CD4-positive, alpha-beta memory T cell (primary cell): ENCODE results near the gene SAPCD2. TPM values are rescaled to one million over a fixed set of nuclear protein-coding genes. Genes with fewer than 3 reads are reported as not detected.

Experiments
- CTCF ChIA-PET: fragments of 350-600 bp; sonication (Branson Sonifier 250); formaldehyde crosslinking; loops from one replicate; lab custom pipeline; 2021; ENCODE audit warnings: inconsistent platforms; ENCODE audit not compliant: partially characterized antibody; lab: Charles Lee
- POLR2A ChIA-PET: fragments of 350-600 bp; sonication (Branson Sonifier 250); formaldehyde crosslinking; loops from one replicate; lab custom pipeline; 2021; ENCODE audit not compliant: partially characterized antibody; lab: Charles Lee
- DNase-seq, 5 donors: peaks; one replicate each; pipeline versions ENCODE4 v3.0.0 to v3.0.0-alpha.2; 2020 to 2022; ENCODE audit warnings: mixed read lengths in 1 of 5
- H3K27ac ChIP-seq: one replicate; pipeline ENCODE4 v1.7.0; 2013; ENCODE audit warnings: low read depth, low read length
- H3K27me3 ChIP-seq: 2 replicates; pipeline ENCODE4 v1.7.0; 2013; ENCODE audit warnings: mild to moderate bottlenecking, low read length, moderate library complexity; ENCODE audit not compliant: insufficient read depth
- H3K36me3 ChIP-seq: 2 replicates; pipeline ENCODE4 v1.7.0; 2013; ENCODE audit warnings: mild to moderate bottlenecking, low read length, moderate library complexity; ENCODE audit not compliant: insufficient read depth
- H3K4me1 ChIP-seq: 2 replicates; pipeline ENCODE4 v1.7.0; 2013; ENCODE audit warnings: mild to moderate bottlenecking, low read length, moderate library complexity; ENCODE audit not compliant: insufficient read depth
- H3K4me3 ChIP-seq, 2 donors: one replicate each; pipeline ENCODE4 v1.7.0; 2013; ENCODE audit warnings: low read length in 2 of 2, mild to moderate bottlenecking in 1 of 2
- H3K9me3 ChIP-seq, 2 donors: one replicate each; pipeline ENCODE4 v1.7.0; 2013; ENCODE audit warnings: low read length in 2 of 2, control low read depth in 1 of 2; ENCODE audit not compliant: control insufficient read depth in 1 of 2
- H3K27ac Mint-ChIP-seq, 7 donors: one replicate each; pipeline ENCODE4 v1.8.0; 2020 to 2021; ENCODE audit warnings: mixed read lengths in 7 of 7, mild to moderate bottlenecking in 6 of 7, inconsistent platforms in 3 of 7, moderate library complexity in 3 of 7
- H3K27me3 Mint-ChIP-seq, 2 donors: one replicate each; pipeline ENCODE4 v1.8.0; 2020 to 2021; ENCODE audit warnings: mixed read lengths in 2 of 2
- H3K36me3 Mint-ChIP-seq, 2 donors: one replicate each; pipeline ENCODE4 v1.8.0; 2020 to 2021; ENCODE audit warnings: mixed read lengths in 2 of 2, inconsistent platforms in 1 of 2, mild to moderate bottlenecking in 1 of 2
- H3K4me1 Mint-ChIP-seq, 4 donors: one replicate each; pipeline ENCODE4 v1.8.0; 2020 to 2021; ENCODE audit warnings: mixed read lengths in 4 of 4, mild to moderate bottlenecking in 1 of 4
- H3K4me3 Mint-ChIP-seq, 8 donors: one replicate each; pipeline ENCODE4 v1.8.0; 2020 to 2021; ENCODE audit warnings: mixed read lengths in 8 of 8, mild to moderate bottlenecking in 7 of 8, moderate library complexity in 6 of 8, inconsistent platforms in 3 of 8
- H3K9me3 Mint-ChIP-seq, 8 donors: one replicate each; pipeline ENCODE4 v1.8.0; 2020 to 2021; ENCODE audit warnings: mixed read lengths in 8 of 8, mild to moderate bottlenecking in 5 of 8, inconsistent platforms in 3 of 8, moderate library complexity in 1 of 8
- intact Hi-C: fragments of 100-400 bp; cut with micrococcal nuclease; formaldehyde crosslinking; loops from one replicate; pipeline ENCODE4 v1.15.1; 2023
- polyA plus RNA-seq, 2 donors: library from polyadenylated mRNA; unstranded; fragments of 300-500 nt; fragmentation: Illumina TruSeq; gene quantifications; one replicate each; pipeline ENCODE4 v1.2.3, GENCODE V29; 2021
- total RNA-seq, 2 experiments: library from RNA; stranded (reverse); gene quantifications; one replicate each; pipeline ENCODE4 v1.2.3, GENCODE V29; 2021

SAPCD2 gene
- total and polyA plus RNA-seq, 4 experiments from 2014 or later = 0.09 to 0.15 (median 0.11) TPM

DNA sequence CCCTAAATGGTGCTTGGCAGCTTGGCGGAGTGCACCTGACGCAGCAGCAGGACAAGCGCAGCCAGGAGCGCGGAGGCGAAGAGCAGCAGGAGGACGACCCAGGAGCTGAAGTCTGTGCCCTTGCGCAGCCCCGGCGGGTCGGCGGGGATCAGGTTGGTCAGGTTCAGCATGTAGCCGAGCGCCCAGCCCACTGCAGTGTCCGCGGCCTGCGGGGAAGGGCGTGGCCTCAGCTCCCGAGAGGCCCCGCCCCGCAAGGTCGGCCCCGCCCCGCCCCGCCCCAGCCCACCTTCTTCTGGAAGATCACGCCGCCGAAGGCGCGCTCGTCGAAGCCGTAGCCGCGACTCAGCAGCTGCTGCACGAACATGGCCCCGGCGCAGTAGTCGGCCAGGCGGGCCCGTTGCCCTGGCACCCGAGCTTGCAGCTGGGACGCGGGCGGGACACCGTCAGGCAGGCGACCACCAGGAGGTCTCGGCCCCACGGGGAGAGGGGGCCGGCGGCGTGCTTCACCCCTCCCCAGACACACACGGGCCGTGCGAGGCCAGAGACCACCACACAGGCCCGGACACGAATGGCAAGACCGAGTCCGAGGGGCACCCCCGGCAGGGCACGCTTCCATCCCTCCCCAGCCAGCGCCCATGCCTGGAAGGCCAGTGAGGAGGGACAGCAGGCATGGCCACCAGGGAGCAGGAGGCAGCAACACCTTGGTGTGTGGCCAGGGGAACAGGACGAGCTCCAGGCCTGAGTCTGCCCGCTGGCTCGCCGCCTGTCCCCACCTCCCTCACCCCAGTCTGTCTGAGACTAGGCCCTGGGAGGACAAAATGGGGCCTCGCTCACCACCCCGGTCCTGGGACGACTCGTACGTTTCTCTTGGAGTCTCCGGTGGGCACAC is 21.5 kb downstream of the SAPCD2 start:
- Histone ChIP-seq H3K36me3 (no peaks in the 10 kb centered on the region), H3K4me1 (peaks cover 41% of the 10 kb centered on the region), H3K27me3 (peaks cover 51% of the 10 kb centered on the region), H3K4me3 (no peak overlapping the region), H3K9me3 (no peaks in the 10 kb centered on the region), H3K27ac (no peak overlapping the region)
- intact Hi-C loops = no loop called here
- ChIA-PET CTCF (interaction anchor here (2.7 kb wide), 1 partner anchor 18 kb away, joined by 58 read pairs; no protein-coding TSS in a partner anchor), POLR2A (interaction anchor here (2.3 kb wide), 1 partner anchor 21 kb away, joined by 12 read pairs; the partner anchor contains the start of gene SAPCD2)
- H3K36me3 Mint-ChIP-seq = no peaks in the 10 kb centered on the region
- peak overlapping the region in 2 of 7 donors; percentile 23 to 35 for H3K27ac Mint-ChIP-seq
- H3K4me1 Mint-ChIP-seq = peaks cover 3 to 22% (median 9%) of the 10 kb centered on the region in 4 donors
- peaks cover 16 to 22% of the 10 kb centered on the region in 2 donors for H3K27me3 Mint-ChIP-seq
- H3K9me3 Mint-ChIP-seq = peaks cover 0 to 5% (median 0%) of the 10 kb centered on the region in 8 donors
- H3K4me3 Mint-ChIP-seq = peak overlapping the region in 1 of 8 donors; percentile 52
- DNase-seq = no peak

DNA sequence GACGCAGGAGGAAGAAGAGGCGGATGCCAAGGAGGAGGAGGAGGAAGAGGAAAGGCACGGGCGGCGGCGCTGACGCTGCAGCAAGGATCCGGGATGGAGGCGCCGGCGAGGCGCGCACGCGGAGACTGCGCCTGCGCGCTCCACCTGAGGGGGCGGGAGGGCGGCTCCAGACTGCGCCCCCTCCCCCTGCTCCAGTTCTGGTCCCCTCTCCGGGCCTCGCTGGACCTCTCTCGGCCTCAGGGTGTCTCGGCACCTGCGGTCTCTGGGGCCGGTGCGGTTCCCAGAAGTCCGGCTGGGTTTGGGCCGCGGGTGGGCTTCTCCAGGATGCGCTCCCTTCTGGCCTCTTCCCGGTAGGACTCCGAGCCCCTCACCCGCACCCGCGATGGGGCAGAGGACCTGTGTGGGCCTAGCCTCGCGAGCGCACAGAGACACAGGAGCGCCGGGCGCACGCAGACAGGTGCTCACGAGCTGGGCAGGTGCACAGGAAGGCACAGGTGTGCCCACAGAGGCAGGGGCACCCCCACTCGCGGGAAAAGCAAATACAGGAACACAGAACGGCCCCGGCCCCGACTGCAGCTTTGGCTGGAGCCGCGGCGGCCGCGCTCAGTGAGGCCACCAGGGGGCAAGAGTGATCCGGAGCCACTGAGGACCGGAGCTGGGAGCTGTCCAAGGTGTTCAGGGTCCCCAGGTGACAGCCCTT is 24.1 kb downstream of the SAPCD2 start, which contains the start of gene NPDC1:
Gene NPDC1 (minus strand): TSS at position 90 of the 700 bp plus-strand sequence. CDS start 188 bp downstream, outside the sequence.
- POLR2A ChIA-PET = interaction anchor here (0.7 to 2.3 kb wide), 15 partner anchors 9 to 239 kb away, joined by 3 to 12 read pairs (median 4); partner anchors contain the start of genes MAN1B1, SAPCD2 and UAP1L1
- no peaks in the 10 kb centered on the region for H3K9me3 ChIP-seq
- intact Hi-C loops = loop anchor here (1.0 kb wide), 2 partner anchors 21 to 181 kb away; partner anchors contain the start of gene RNF224
- peak; percentile 72 to 79 (median 77) for DNase-seq
- H3K4me1 ChIP-seq = peaks cover 37% of the 10 kb centered on the region
- Mint-ChIP-seq H3K4me1 (peaks cover 3 to 22% (median 9%) of the 10 kb centered on the region in 4 donors), H3K4me3 (peak within 1 kb of the TSS; percentile 72 to 88 (median 82)), H3K9me3 (peaks cover 0 to 5% (median 0%) of the 10 kb centered on the region in 8 donors), H3K27me3 (peaks cover 15 to 19% of the 10 kb centered on the region in 2 donors), H3K36me3 (no peaks in the 10 kb centered on the region), H3K27ac (peak within 1 kb of the TSS in 3 of 7 donors; percentile 52 to 84 (median 53))
- peaks cover 32% of the 10 kb centered on the region for H3K27me3 ChIP-seq
- H3K4me3 ChIP-seq = peak within 1 kb of the TSS in 1 of 2 donors; percentile 72
- CTCF ChIA-PET = interaction anchor here (0.6 to 2.7 kb wide), 34 partner anchors 8 to 1075 kb away, joined by 3 to 58 read pairs (median 4); partner anchors contain the start of genes CLIC3, FUT7, MAN1B1 and PAXX
- H3K36me3 ChIP-seq = no peaks in the 10 kb centered on the region
- H3K27ac ChIP-seq = no peak within 1 kb of the TSS

DNA sequence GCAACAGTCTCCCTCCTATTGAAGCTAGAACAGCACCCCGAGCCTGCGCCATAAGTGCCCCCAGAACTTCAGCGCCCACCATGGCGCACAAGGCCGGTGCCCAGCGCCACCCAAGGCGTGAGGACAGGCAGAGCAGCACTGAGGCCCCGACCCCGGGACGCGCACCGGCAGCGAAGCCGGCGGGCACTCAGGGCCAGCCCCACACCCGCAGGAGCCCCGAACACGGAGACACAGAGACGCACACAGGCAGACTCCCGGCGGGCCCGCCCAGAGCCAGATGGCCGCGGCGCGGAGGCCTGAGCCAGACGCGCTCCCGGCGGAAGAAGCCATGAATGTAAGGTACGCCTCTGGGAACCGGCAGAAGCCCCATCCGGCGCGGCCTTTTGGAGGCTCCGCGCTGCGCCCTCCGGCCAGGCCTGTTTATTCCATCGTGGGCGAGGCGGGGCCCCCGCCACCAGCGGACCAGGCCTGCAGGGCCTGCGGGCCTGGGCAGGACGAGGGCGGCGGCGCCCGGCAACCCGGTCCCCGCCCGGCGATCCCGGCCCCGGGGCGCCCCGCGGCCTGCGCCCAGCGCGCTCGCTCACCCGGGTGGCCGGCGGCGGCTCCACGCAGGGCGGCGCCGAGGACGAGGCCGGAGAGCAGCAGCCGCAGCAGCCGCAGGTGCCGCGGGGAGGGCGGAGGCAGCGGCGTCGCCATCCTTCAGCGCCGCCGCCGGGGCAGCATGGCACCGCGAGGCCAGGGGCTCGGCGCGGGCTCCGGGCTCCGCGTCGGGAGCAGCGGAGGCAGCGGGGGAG is 24.9 kb downstream of the SAPCD2 start:
- no peak for DNase-seq
- intact Hi-C loops = loop anchor here (1.0 kb wide), 2 partner anchors 22 to 182 kb away; partner anchors contain the start of gene RNF224
- peaks cover 13 to 18% of the 10 kb centered on the region in 2 donors for H3K27me3 Mint-ChIP-seq
- peak overlapping the region in 1 of 7 donors; percentile 44 for H3K27ac Mint-ChIP-seq
- Histone ChIP-seq H3K36me3 (no peaks in the 10 kb centered on the region), H3K27ac (no peak overlapping the region), H3K4me1 (peaks cover 37% of the 10 kb centered on the region), H3K27me3 (peaks cover 31% of the 10 kb centered on the region), H3K9me3 (no peaks in the 10 kb centered on the region), H3K4me3 (peak overlapping the region in 1 of 2 donors; percentile 72)
- peak overlapping the region; percentile 63 to 88 (median 82) for H3K4me3 Mint-ChIP-seq
- H3K4me1 Mint-ChIP-seq = peaks cover 3 to 22% (median 9%) of the 10 kb centered on the region in 4 donors
- CTCF ChIA-PET = interaction anchor here (1.0 to 2.7 kb wide), 9 partner anchors 10 to 252 kb away, joined by 3 to 58 read pairs (median 6); partner anchors contain the start of gene FUT7
- POLR2A ChIA-PET = interaction anchor here (1.2 to 2.1 kb wide), 3 partner anchors 10 to 52 kb away, joined by 3 to 9 read pairs (median 5); partner anchors contain the start of gene ABCA2
- peaks cover 0 to 4% (median 0%) of the 10 kb centered on the region in 8 donors for H3K9me3 Mint-ChIP-seq
- no peaks in the 10 kb centered on the region for H3K36me3 Mint-ChIP-seq

DNA sequence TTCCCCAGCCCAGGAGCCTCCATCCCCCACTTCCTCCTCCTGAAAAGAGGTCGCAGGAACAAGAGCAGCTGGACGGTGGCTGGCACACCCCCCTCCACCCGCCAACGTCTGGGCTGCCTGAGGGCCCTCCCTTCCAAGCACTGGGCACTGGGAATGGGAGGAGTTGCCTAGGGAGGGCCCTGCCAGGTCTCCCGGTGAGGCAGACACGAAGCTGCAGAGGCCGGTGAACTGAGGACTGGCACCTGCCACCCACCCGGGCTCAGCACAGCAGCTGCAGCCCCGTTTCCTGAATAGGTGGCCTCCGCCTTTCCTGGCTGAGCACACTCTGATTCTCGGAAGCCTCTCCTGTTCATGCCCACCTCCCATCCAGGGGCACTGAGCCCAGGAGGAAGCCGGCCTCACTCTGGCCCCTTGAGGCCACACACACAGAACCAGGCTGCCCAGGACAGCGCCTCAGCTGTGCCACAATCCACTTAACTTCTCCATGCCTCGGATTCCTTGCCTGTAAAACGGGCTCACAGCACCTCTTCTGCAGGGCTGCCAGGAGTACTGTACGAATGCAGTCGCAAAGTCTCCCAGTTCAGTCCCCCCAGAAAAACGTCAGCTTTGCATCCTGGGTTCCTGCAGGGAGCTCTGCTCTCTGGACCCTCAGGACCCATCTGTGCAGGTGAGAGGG is 25.7 kb downstream of the SAPCD2 start:
- Histone ChIP-seq H3K27me3 (peaks cover 23% of the 10 kb centered on the region), H3K4me3 (peak overlapping the region in 1 of 2 donors; percentile 51), H3K27ac (no peak overlapping the region), H3K36me3 (no peaks in the 10 kb centered on the region), H3K4me1 (peaks cover 36% of the 10 kb centered on the region), H3K9me3 (no peaks in the 10 kb centered on the region)
- peak overlapping the region; percentile 63 to 88 (median 82) for H3K4me3 Mint-ChIP-seq
- CTCF ChIA-PET = interaction anchor here (0.9 to 2.5 kb wide), 7 partner anchors 10 to 258 kb away, joined by 3 to 17 read pairs (median 5); partner anchors contain the start of gene MAN1B1
- peaks cover 10 to 14% of the 10 kb centered on the region in 2 donors for H3K27me3 Mint-ChIP-seq
- POLR2A ChIA-PET = interaction anchor here (0.9 to 2.1 kb wide), 4 partner anchors 9 to 52 kb away, joined by 3 to 9 read pairs (median 4); partner anchors contain the start of genes ABCA2 and MAN1B1
- intact Hi-C loops = no loop called here
- H3K4me1 Mint-ChIP-seq = peaks cover 3 to 18% (median 8%) of the 10 kb centered on the region in 4 donors
- no peaks in the 10 kb centered on the region for H3K9me3 Mint-ChIP-seq
- no peak for DNase-seq
- no peaks in the 10 kb centered on the region for H3K36me3 Mint-ChIP-seq
- H3K27ac Mint-ChIP-seq = peak overlapping the region in 3 of 7 donors; percentile 44 to 84 (median 53)

DNA sequence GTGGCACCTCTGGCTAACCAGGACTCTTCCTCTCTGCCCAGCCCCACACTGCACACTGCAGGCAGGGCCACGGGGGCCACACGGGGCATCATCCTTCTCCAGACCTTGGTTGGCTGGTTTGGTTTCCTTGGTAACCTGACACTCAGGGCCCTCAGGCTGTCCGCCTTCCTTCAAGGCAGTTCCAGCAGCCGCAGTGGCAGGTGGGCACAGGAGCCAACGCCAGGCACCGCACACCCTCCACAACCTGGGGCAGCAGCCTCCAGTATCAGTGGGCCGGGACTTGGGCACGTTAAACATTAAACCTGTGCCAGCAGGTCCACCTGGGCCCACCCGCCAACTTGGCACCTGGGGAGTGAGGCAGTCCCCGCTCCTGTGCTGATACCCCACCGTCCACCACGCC is 26.3 kb downstream of the SAPCD2 start:
- Mint-ChIP-seq H3K4me3 (peak overlapping the region in 6 of 8 donors; percentile 33 to 86 (median 74)), H3K27ac (no peak overlapping the region), H3K4me1 (peaks cover 3 to 16% (median 7%) of the 10 kb centered on the region in 4 donors), H3K27me3 (peaks cover 7 to 12% of the 10 kb centered on the region in 2 donors), H3K36me3 (no peaks in the 10 kb centered on the region), H3K9me3 (no peaks in the 10 kb centered on the region)
- Histone ChIP-seq H3K4me3 (peak overlapping the region in 1 of 2 donors; percentile 32), H3K27ac (no peak overlapping the region), H3K9me3 (no peaks in the 10 kb centered on the region), H3K36me3 (no peaks in the 10 kb centered on the region), H3K4me1 (peaks cover 33% of the 10 kb centered on the region), H3K27me3 (peaks cover 16% of the 10 kb centered on the region)
- ChIA-PET CTCF (interaction anchor here (0.9 to 2.5 kb wide), 7 partner anchors 9 to 257 kb away, joined by 3 to 17 read pairs (median 5); partner anchors contain the start of gene MAN1B1), POLR2A (interaction anchor here (0.9 to 2.1 kb wide), 3 partner anchors 9 to 51 kb away, joined by 3 to 9 read pairs (median 5); partner anchors contain the start of gene MAN1B1)
- DNase-seq = no peak
- intact Hi-C loops = no loop called here
